Measurements from ENCODE around the gene ZNF638.

The ZNF638 gene

DNA sequence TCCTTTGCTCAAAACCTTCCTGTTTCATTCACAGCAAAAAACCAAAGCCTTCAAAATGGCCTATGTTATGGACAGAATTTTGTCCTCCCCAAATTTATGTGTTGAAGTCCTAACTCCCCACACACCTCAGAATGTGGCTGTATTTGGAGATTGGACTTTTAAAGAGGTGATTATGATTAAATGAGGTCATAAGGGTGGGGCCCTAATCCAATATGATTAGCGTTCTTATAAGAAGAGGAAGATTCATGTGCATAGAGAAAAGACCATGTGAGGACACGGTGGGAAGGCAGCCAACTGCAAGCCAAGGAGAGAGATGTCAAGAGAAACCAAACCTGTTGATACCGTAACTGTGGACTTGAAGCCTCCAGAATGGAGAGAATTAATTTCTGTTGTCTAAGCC lies 4.6 kb upstream of the ZNF638 start:
- no peak overlapping the region for H3K9ac ChIP-seq (ENCODE audit: low read length)
- no peaks in the 10 kb centered on the region for H3K27me3 ChIP-seq (ENCODE audit: control insufficient read depth in 1 of 2, insufficient read depth in 1 of 2, low read length in 2 of 2)
- WGBS: 93% methylated on average over 3 of the region's 3 CpGs
- H3K27ac ChIP-seq (ENCODE audit: low read length, poor library complexity, severe bottlenecking): no peak overlapping the region
- H3K36me3 ChIP-seq (ENCODE audit: control insufficient read depth in 1 of 2, insufficient read depth in 2 of 2, low read depth in 1 of 2, low read length in 2 of 2): no peaks in the 10 kb centered on the region
- H3K23ac ChIP-seq (ENCODE audit: low read length in 2 of 2): no peak overlapping the region
- H3K4me1 ChIP-seq (ENCODE audit: control insufficient read depth, insufficient read depth, low read depth, low read length): peaks cover 2% of the 10 kb centered on the region
- no peak overlapping the region for H2BK15ac ChIP-seq (ENCODE audit: low read depth, poor library complexity, severe bottlenecking)
- no peak overlapping the region for H2AFZ ChIP-seq (ENCODE audit: low read depth, low read length)
- peaks cover 2% of the 10 kb centered on the region for H3K79me1 ChIP-seq (replicated peaks; ENCODE audit: low read length, poor library complexity, severe bottlenecking)
- no peak overlapping the region for H2AK5ac ChIP-seq (ENCODE audit: low read length, severe bottlenecking)
- H4K8ac ChIP-seq (ENCODE audit: low read length): no peak overlapping the region
- H2BK12ac ChIP-seq (ENCODE audit: low read length in 2 of 2): no peak overlapping the region
- H3K4me2 ChIP-seq (ENCODE audit: low read length, poor library complexity, severe bottlenecking): no peak overlapping the region
- no peak overlapping the region for H2BK5ac ChIP-seq (ENCODE audit: low read depth, low read length, poor library complexity, severe bottlenecking)
- no peak for DNase-seq
- H3K4me3 ChIP-seq (ENCODE audit: insufficient read depth in 1 of 2, low read depth in 1 of 2, low read length in 2 of 2): no peak overlapping the region
- no peak overlapping the region for H4K91ac ChIP-seq (ENCODE audit: low read length)
- peaks cover 10% of the 10 kb centered on the region for H3K9me3 ChIP-seq (ENCODE audit: control insufficient read depth, low read length)
- no peak overlapping the region for H3K4ac ChIP-seq (ENCODE audit: low read depth in 1 of 2, low read length in 2 of 2)
- no peak overlapping the region for H3K18ac ChIP-seq (ENCODE audit: low read depth in 1 of 2, low read length in 2 of 2)
- H2BK120ac ChIP-seq (ENCODE audit: low read depth, low read length): no peak overlapping the region
- no peak overlapping the region for H3K14ac ChIP-seq (ENCODE audit: low read length in 2 of 2)

DNA sequence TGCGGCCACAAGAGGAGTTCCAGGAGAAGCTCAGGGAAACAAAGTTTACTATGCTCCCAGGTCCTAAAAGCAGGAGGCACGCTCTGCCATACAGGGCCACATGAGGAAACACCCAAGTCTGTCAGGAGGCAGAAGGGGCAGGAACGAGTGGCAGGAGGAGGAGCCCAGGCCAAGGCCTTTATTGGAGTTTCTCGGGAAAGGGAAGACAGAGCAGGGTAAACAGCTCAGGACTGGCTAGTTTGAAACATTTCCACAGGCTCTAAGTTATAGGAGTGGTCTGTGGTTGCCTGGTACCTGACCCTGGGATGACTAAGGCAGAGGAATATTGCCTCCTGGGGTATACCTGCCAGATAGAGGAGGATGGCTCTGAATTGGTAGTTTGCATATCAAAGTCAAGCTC lies 3.7 kb upstream of the ZNF638 start:
- WGBS: 55% methylated on average over 4 of the region's 4 CpGs
- no peak overlapping the region for H2BK15ac ChIP-seq (ENCODE audit: low read depth, poor library complexity, severe bottlenecking)
- H4K8ac ChIP-seq (ENCODE audit: low read length): no peak overlapping the region
- H2AK5ac ChIP-seq (ENCODE audit: low read length, severe bottlenecking): no peak overlapping the region
- H3K27me3 ChIP-seq (ENCODE audit: control insufficient read depth in 1 of 2, insufficient read depth in 1 of 2, low read length in 2 of 2): no peaks in the 10 kb centered on the region
- H3K14ac ChIP-seq (ENCODE audit: low read length in 2 of 2): no peak overlapping the region
- H3K4me1 ChIP-seq (ENCODE audit: control insufficient read depth, insufficient read depth, low read depth, low read length): peaks cover 2% of the 10 kb centered on the region
- H3K9ac ChIP-seq (ENCODE audit: low read length): no peak overlapping the region
- DNase-seq: no peak
- H3K9me3 ChIP-seq (ENCODE audit: control insufficient read depth, low read length): peaks cover 4% of the 10 kb centered on the region
- H3K79me1 ChIP-seq (replicated peaks; ENCODE audit: low read length, poor library complexity, severe bottlenecking): peaks cover 2% of the 10 kb centered on the region
- H2BK12ac ChIP-seq (ENCODE audit: low read length in 2 of 2): no peak overlapping the region
- H3K23ac ChIP-seq (ENCODE audit: low read length in 2 of 2): no peak overlapping the region
- H3K18ac ChIP-seq (ENCODE audit: low read depth in 1 of 2, low read length in 2 of 2): no peak overlapping the region
- no peak overlapping the region for H2AFZ ChIP-seq (ENCODE audit: low read depth, low read length)
- H3K4me3 ChIP-seq (ENCODE audit: insufficient read depth in 1 of 2, low read depth in 1 of 2, low read length in 2 of 2): no peak overlapping the region
- H3K27ac ChIP-seq (ENCODE audit: low read length, poor library complexity, severe bottlenecking): no peak overlapping the region
- H3K4me2 ChIP-seq (ENCODE audit: low read length, poor library complexity, severe bottlenecking): no peak overlapping the region
- H2BK120ac ChIP-seq (ENCODE audit: low read depth, low read length): no peak overlapping the region
- no peaks in the 10 kb centered on the region for H3K36me3 ChIP-seq (ENCODE audit: control insufficient read depth in 1 of 2, insufficient read depth in 2 of 2, low read depth in 1 of 2, low read length in 2 of 2)
- no peak overlapping the region for H4K91ac ChIP-seq (ENCODE audit: low read length)
- no peak overlapping the region for H3K4ac ChIP-seq (ENCODE audit: low read depth in 1 of 2, low read length in 2 of 2)
- no peak overlapping the region for H2BK5ac ChIP-seq (ENCODE audit: low read depth, low read length, poor library complexity, severe bottlenecking)

DNA sequence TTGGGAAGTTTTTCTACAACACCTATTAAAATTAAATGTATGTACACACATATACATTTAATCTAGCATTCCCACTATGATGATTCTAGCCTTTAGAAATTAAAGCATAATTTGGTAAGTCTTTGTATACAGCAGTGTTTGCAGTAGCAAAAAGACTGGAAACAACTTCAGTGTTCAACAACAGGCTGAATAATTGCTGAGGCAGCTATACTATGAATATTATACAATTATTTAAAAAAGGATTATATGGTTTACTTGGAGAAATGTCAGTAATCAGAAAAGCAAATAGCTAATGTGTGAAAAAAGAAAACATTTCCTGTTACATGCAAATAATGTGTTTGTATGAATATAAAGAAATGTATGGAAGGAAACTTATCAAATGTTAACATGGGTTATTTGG lies 1.4 kb upstream of the ZNF638 start:
- no peak overlapping the region for H3K27ac ChIP-seq (ENCODE audit: low read length, poor library complexity, severe bottlenecking)
- H3K14ac ChIP-seq (ENCODE audit: low read length in 2 of 2): no peak overlapping the region
- H3K4ac ChIP-seq (ENCODE audit: low read depth in 1 of 2, low read length in 2 of 2): no peak overlapping the region
- no peak overlapping the region for H2AFZ ChIP-seq (ENCODE audit: low read depth, low read length)
- H3K9ac ChIP-seq (ENCODE audit: low read length): no peak overlapping the region
- peaks cover 4% of the 10 kb centered on the region for H3K9me3 ChIP-seq (ENCODE audit: control insufficient read depth, low read length)
- H2BK5ac ChIP-seq (ENCODE audit: low read depth, low read length, poor library complexity, severe bottlenecking): no peak overlapping the region
- no peak overlapping the region for H2BK12ac ChIP-seq (ENCODE audit: low read length in 2 of 2)
- H3K23ac ChIP-seq (ENCODE audit: low read length in 2 of 2): no peak overlapping the region
- no peak overlapping the region for H4K91ac ChIP-seq (ENCODE audit: low read length)
- H2AK5ac ChIP-seq (ENCODE audit: low read length, severe bottlenecking): no peak overlapping the region
- H3K79me1 ChIP-seq (replicated peaks; ENCODE audit: low read length, poor library complexity, severe bottlenecking): no peaks in the 10 kb centered on the region
- H3K4me1 ChIP-seq (ENCODE audit: control insufficient read depth, insufficient read depth, low read depth, low read length): peaks cover 4% of the 10 kb centered on the region
- no peaks in the 10 kb centered on the region for H3K27me3 ChIP-seq (ENCODE audit: control insufficient read depth in 1 of 2, insufficient read depth in 1 of 2, low read length in 2 of 2)
- no peak overlapping the region for H3K4me2 ChIP-seq (ENCODE audit: low read length, poor library complexity, severe bottlenecking)
- DNase-seq: no peak
- no peak overlapping the region for H2BK120ac ChIP-seq (ENCODE audit: low read depth, low read length)
- no peak overlapping the region for H2BK15ac ChIP-seq (ENCODE audit: low read depth, poor library complexity, severe bottlenecking)
- H3K36me3 ChIP-seq (ENCODE audit: control insufficient read depth in 1 of 2, insufficient read depth in 2 of 2, low read depth in 1 of 2, low read length in 2 of 2): peaks cover 0 to 3% of the 10 kb centered on the region in 2 experiments
- no peak overlapping the region for H4K8ac ChIP-seq (ENCODE audit: low read length)
- no peak overlapping the region for H3K18ac ChIP-seq (ENCODE audit: low read depth in 1 of 2, low read length in 2 of 2)
- no peak overlapping the region for H3K4me3 ChIP-seq (ENCODE audit: insufficient read depth in 1 of 2, low read depth in 1 of 2, low read length in 2 of 2)

DNA sequence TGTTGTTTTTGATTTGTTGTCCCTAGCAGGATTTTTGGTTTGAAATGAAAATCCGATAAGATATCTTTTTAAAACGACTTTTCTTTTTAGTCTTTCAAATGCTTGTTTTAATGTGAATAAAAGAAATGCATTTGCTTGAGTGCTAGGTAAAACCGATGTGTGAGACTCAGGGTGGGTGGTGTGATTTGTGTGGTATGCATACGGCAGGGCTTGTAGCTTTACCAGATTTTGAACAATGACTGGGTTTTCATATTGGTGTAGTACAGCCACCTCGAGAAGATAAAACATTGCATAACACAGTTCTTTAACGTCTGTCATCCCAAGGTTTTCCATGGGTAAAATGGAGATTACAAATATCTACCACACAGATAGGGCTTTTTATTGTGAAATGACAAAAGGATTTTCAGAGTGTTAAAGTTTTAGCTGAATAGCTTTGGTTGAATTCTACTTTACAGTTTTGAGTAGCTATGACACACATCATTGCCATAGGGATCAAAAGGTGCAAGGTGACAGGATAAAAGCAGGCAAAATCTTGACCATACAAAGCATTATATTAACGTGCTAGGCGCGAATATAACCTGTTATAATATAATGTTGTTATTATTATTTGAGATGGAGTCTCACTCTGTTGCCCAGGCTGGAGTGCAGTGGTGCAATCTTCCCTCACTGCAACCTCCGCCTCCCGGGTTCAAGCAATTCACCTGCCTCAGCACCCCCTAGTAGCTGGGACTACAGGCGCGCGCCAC lies 824 bp upstream of the ZNF638 start:
- peak overlapping the region in 1 of 2 experiments; percentile 97 for H3K4me3 ChIP-seq (ENCODE audit: insufficient read depth in 1 of 2, low read depth in 1 of 2, low read length in 2 of 2)
- no peak overlapping the region for H2BK5ac ChIP-seq (ENCODE audit: low read depth, low read length, poor library complexity, severe bottlenecking)
- H3K9ac ChIP-seq (ENCODE audit: low read length): peak overlapping the region; percentile 65
- WGBS: 76% methylated on average over 12 of the region's 14 CpGs
- no peaks in the 10 kb centered on the region for H3K27me3 ChIP-seq (ENCODE audit: control insufficient read depth in 1 of 2, insufficient read depth in 1 of 2, low read length in 2 of 2)
- DNase-seq: no peak
- H3K36me3 ChIP-seq (ENCODE audit: control insufficient read depth in 1 of 2, insufficient read depth in 2 of 2, low read depth in 1 of 2, low read length in 2 of 2): peaks cover 0 to 3% of the 10 kb centered on the region in 2 experiments
- H2AK5ac ChIP-seq (ENCODE audit: low read length, severe bottlenecking): no peak overlapping the region
- H3K4me2 ChIP-seq (ENCODE audit: low read length, poor library complexity, severe bottlenecking): peak overlapping the region; percentile 48
- no peak overlapping the region for H4K91ac ChIP-seq (ENCODE audit: low read length)
- H3K27ac ChIP-seq (ENCODE audit: low read length, poor library complexity, severe bottlenecking): no peak overlapping the region
- H3K9me3 ChIP-seq (ENCODE audit: control insufficient read depth, low read length): peaks cover 4% of the 10 kb centered on the region
- H2AFZ ChIP-seq (ENCODE audit: low read depth, low read length): no peak overlapping the region
- no peak overlapping the region for H3K23ac ChIP-seq (ENCODE audit: low read length in 2 of 2)
- H3K18ac ChIP-seq (ENCODE audit: low read depth in 1 of 2, low read length in 2 of 2): no peak overlapping the region
- H3K14ac ChIP-seq (ENCODE audit: low read length in 2 of 2): no peak overlapping the region
- H2BK12ac ChIP-seq (ENCODE audit: low read length in 2 of 2): no peak overlapping the region
- H4K8ac ChIP-seq (ENCODE audit: low read length): no peak overlapping the region
- no peak overlapping the region for H3K4ac ChIP-seq (ENCODE audit: low read depth in 1 of 2, low read length in 2 of 2)
- H2BK15ac ChIP-seq (ENCODE audit: low read depth, poor library complexity, severe bottlenecking): no peak overlapping the region
- H3K79me1 ChIP-seq (replicated peaks; ENCODE audit: low read length, poor library complexity, severe bottlenecking): no peaks in the 10 kb centered on the region
- peaks cover 4% of the 10 kb centered on the region for H3K4me1 ChIP-seq (ENCODE audit: control insufficient read depth, insufficient read depth, low read depth, low read length)
- no peak overlapping the region for H2BK120ac ChIP-seq (ENCODE audit: low read depth, low read length)
